ENCODE data around the gene RNF34. TPM values are rescaled to one million over a fixed set of nuclear protein-coding genes. Genes with fewer than 3 reads are reported as not detected.
A peak's percentile ranks its signal among the peaks of the same experiment; 100 is the strongest.

Gene RNF34
- total RNA-seq, 2 donors from 2014 or later, result 21.4 to 23.5 TPM

DNA sequence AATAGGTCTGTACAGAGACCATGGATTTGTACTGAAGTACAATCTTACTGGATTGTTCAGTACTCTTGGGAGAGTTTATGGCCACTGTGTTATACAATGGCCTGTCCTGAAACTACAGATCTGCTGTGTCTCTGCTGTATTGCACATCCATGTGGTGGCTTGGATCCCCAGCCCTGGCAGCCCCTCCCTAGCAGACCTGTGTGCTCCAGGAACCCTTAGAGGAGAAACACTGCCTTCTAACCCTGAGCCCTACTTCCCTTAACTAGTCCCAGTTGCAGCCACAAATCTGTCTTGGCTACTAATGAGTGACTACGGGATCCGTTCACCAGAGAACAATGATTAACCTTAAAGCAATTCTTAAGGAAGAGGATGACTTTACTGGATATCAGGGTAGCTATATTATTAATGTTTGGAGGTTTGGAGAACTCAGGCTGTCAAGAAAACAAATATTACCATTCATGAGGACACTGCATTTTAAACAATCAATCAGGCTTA, 27.7 kb downstream of the RNF34 start:
- DNase-seq (no peak), ATAC-seq (no peak)
- intact Hi-C loops (cut with DNase I), result no loop called here

DNA sequence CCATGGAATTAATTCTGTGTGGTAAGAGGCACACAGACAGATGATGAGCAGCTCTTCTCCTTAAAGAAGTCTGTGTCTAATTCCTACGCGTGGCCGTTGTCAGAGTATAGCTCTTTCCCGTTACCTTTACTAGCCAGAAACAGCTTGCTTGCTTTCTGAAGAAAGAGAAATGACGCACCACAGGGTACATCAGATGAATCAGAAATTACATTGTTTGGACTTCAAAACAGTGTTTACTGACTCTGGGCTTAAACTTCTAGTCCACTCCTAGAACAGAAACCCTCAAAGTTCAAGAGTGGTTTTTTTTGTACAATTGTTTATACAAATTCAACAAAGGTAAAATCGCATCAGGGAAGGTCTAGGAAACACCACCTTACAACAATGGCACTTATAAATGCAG, 29.0 kb downstream of the RNF34 start:
- no peak for DNase-seq

DNA sequence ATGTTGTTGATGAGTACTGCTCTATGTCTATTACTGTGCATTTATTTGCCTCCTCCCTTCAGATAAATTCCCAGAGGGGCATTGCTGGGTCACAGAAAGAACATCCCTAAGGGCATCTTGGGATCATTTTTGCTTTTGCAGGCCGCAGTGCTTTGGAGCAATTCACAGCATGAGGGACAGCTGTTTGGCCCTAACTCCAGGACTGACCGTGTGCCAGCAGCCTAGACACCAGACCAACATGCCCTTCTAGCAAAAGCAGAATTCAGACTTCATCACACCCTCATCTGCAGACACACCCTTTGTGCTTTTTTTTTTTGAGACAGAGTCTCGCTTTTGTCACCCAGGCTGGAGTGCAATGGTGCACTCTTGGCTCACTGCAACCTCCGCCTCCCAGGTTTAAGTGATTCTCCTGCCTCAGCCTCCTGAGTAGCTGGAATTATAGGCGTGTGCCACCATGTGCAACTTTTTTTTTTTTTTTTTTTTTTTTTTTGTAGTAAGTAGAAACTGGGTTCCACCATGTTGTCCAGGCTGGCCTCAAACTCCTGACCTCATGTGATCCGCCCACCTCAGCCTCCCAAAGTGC, 31.0 kb downstream of the RNF34 start:
- no peak for DNase-seq
- intact Hi-C loops (cut with DNase I), result no loop called here
- ATAC-seq, result no peak

More for the DNA sequence above, 29.0 kb downstream of the RNF34 start:
- intact Hi-C loops (cut with DNase I), result no loop called here
- no peak for ATAC-seq

DNA sequence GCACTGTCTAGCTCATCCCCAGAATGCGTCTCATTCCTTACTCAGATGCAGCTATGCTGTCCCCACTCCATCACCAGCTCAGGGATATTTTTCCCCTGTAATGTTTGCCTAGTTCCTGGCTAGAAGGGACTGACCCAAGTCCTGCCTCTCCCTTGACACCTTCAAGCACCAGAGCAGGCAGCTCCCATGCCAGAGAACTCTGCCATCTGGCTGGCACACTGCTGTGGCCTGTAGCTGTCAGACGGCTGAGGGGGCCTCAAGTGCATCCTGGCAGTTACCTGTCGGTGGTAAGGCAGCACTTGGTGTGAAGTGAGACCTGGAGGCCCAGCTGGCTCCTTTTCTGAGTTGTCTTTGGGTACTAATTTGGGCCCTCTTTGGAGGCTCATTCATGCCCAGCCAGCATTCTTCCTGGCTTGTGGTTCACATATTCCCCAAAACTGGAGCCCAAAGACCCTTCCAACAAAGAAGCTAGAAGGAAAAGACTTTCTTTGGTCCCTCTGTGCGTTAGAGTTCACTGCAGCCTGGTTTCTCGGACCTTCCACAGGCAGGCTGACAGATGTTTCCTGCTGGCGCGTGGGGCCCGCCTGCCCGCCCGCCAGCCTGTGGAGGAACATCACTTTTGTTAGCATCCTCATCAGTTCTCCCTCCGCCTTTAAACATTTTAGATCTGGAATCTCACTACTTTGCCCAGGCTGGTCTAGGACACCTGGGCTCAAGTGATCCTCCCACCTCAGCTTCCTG, 33.0 kb downstream of the RNF34 start:
- DNase-seq (no peak), ATAC-seq (no peak)
- intact Hi-C loops (cut with DNase I), result no loop called here

DNA sequence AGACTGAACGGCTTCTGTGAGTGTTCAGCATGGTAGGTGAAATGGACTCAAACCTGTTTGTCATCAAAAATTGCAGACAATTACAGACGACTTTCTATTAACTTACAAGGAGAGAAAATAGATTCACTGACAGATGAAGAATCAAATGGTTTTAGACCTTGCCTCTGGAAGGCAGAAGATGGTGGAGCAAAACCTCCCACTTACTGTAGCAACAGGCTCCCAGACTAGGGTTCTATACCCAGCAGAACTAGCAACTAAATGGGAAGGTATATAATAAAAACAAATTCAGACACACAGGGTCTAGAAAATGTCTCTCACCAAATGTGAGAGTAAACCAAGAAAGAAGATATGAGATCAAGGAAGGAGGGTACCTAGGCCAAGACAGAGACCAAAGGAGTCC, 36.8 kb downstream of the RNF34 start:
- no peak for DNase-seq
- intact Hi-C loops (cut with DNase I), result no loop called here
- no peak for ATAC-seq

DNA sequence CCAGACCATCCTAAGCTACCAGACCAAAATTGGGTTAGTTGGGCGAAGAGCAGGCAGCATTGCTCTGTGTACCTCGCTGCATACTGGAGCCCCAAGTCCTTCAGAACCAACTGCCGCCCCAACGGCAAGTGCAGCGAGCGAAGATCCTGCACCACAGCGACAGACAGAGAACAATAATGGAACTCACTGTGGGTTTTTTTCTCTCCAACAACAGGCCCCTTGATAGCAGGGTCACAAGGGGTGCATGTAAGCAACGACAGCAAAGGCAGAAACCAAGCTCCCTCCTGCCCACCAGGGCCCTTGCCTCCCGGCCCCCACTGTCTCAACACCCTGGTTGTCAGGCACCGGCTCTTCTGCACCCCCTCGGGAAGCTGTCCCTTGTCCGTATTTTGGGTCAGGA, 39.0 kb downstream of the RNF34 start:
- intact Hi-C loops (cut with DNase I), result no loop called here
- no peak for DNase-seq
- no peak for ATAC-seq

DNA sequence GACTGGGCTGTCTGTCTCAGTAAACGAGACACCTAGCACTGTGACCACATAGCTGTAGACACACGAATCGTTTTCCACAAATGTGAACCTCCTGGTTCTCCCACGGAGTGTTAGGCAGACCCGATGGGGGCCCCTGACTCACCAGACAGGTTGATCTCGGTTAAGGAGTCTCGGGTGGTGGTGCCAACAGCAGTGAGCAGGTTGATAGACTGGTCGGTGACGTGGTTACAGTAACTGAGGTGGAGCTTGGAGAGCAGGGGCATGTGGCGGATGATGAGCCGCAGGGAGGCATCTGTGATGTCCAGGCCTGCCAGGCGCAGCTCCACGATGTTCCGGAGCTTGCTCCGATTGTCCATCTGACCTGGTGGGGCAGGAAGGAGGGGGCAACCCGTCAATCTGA, 39.8 kb downstream of the RNF34 start:
- no peak for DNase-seq
- ATAC-seq, result no peak
- intact Hi-C loops (cut with DNase I), result loop anchor here in 1 of 2 donors (5.0 kb wide), 1 partner anchor 102 kb away; no protein-coding TSS in a partner anchor

DNA sequence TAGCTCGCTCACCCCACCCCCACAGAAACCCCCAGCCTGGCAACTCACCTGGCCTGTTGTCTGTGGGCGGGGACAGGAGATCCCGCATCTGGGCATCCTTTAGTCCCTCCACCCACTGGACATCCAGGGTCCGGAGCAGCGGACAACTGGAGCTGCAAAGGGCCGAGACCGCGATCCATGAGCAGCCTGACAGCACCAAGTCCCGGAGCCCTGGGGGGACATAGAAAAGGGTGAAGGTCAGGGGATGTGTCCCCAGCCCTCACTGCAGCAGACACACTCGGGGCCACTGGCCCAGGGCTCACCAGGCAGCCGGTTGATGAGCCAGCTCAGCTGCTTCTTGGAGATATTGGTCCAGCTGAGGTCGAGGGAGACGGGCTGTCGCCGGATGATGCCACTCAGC, 40.9 kb downstream of the RNF34 start:
- intact Hi-C loops (cut with DNase I), result loop anchor here in 1 of 2 donors (5.0 kb wide), 1 partner anchor 103 kb away; no protein-coding TSS in a partner anchor
- ATAC-seq (no peak), DNase-seq (no peak)

DNA sequence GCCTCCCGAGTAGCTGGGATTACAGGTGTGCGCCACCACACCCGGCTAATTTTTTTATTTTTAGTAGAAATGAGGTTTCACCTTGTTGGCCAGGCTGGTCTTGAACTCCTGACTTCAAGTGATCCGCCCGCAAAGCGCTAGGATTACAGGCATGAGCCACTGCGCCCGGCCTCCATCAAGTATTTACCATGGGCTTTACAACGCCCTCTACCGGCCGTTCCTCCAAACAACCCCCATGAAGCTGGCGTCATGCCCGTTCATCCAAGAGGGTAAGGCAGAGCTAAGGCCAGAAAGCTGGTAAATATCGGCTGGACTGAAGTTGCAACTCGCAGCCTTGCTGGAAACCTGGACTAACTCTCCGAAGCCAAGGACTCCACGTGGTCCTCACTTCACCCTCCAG, 41.6 kb downstream of the RNF34 start:
- ATAC-seq, result no peak
- intact Hi-C loops (cut with DNase I), result loop anchor here in 1 of 2 donors (5.0 kb wide), 1 partner anchor 104 kb away; no protein-coding TSS in a partner anchor
- no peak for DNase-seq

DNA sequence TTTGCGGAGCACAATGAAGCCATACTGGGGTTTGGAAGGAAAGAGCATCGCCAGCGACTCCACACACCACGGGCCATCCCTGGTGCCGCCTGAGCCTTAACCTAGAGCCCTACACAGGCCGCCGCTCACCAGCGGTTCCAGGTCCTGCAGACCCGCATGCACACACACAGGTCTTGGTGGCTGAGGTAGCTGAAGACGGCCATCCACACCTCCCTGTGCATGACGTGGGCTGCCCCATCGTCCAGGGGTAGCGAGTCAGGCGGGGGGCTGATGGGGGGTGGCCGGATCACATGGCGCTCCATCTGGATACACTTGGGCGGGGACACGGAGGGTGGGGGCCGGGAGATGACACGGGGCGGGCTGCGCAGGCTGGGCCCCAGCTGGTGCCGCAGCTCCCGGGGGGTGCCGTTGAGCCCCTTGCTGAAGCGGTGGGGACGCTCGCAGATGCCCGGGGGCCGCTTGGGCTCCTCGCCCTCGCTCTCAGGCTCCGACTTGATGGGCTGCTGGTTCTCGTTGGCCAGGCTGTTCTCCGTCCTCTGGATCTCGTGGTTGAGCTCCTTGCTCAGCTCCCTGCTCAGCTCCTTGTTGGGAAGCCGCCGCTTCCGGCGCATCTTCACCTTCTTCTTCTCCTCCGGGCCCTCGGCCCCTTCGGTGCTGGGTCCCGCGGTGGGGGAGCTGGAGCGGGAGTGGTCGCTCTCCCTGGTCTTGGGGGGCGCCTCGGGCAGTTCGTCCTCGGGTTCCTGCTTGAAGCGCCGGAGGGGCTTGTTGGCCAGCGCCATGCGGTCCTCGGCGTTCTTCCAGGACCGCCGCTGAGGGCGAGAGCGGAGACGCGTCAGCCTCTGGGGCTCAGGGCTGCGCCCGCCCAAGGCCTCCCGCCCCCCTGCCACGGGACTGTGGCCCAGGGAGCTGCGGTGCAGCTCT, 42.4 kb downstream of the RNF34 start:
- intact Hi-C loops (cut with DNase I), result loop anchor here in 1 of 2 donors (5.0 kb wide), 1 partner anchor 105 kb away; no protein-coding TSS in a partner anchor
- DNase-seq, result no peak
- no peak for ATAC-seq

DNA sequence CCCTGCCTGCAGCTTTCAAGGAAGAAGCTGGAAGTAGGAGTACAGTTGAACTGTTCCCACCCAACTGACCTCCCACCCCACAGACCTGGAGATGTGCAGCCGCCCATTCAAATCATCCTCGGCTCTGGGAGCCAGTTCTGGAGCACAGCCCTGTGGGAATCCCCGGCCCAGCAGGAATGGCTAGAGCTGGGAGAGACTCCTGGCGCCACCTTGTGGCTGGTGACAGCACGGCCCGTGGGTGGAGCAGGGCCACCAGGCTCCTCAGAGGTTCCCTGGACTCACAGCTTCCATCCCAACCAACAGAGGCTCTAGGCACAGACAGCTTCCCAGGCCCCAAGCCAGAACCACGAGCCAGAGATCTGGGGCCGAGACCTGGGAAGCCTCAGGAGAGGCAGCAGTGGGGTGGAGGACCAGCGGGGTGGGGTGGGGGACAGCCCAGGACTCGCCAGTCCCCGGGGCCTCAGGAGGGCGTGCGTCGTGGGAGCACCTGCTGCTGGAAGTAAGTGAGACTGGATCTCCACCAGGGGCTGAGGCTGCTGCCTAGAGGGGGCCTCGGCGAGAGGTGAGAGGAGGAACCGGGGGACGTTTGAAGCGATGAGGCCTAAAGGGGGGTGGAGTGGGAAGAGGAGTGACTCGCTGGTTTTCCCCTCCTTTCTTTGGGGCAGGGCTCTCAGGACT, 43.4 kb downstream of the RNF34 start:
- DNase-seq (peak; percentile 88), ATAC-seq (peak; percentile 88 to 93)
- intact Hi-C loops (cut with DNase I), result loop anchor here (1.0 to 5.0 kb wide), 2 partner anchors 106 to 109 kb away; no protein-coding TSS in a partner anchor

DNA sequence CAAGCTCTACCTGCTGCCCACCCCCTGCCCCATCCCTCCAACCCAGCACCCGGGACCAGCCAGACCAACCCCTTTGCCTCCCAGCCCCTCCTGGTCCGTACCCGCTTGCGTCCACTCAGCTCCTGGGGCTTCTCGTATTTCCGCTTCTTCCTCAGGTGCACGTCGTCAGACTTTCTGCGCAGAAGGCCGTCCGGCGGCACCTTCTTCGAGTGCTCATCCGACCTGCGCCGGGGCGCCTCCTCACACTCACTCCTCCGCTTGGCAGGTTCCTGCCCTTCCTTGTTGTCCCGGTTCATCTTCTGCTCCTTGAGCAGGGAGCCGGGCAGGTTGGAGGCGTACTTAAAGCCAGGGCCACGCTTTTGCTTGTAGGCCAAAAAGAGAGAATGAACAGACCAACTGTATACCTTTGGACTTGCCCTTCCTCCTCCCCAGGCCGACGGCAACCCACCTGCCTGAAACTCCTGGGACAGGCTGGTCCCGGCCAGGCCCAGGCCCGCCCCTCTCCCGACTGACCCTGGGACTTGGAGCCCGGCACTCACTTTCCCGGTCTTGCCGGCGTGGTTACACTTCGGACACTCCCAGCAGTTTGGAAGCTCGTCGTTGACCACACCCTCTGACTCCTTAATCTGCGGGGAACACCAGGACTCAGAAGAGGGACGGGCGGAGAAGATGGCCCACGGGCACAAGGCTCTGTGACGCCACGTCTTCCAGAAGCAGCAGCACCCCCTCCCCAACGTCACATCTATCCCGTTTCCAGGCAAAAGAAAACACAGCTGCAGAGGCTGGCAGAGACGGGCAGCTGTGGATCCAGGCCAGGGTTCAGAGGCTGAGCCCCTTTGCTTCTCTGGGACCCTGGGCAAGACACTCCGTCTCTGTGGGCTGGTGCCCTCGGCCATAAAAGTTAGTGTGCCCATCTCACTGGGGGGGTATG, 44.3 kb downstream of the RNF34 start:
- DNase-seq (no peak), ATAC-seq (peak in 1 of 2 donors; percentile 3)
- intact Hi-C loops (cut with DNase I), result loop anchor here (1.0 to 5.0 kb wide), 2 partner anchors 107 to 110 kb away; no protein-coding TSS in a partner anchor

DNA sequence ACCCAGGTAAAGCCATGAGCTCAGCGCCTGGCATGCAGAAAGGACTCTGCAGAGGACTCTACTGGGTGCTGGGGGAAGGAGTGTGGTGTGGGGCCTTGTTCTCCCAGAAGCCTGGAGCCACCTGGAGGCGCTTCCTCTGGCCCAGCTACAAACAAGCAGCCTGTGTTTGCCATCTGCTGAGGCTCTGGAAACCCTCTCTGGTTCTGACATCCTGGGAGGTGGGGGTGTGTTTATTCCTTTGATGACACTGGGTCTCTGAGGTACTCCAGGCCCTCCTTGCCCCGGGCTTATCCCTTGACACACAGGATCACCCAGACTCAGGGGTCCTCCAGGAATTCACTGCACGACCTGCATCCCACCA, 44.9 kb downstream of the RNF34 start:
- DNase-seq, result no peak
- intact Hi-C loops (cut with DNase I), result loop anchor here in 1 of 2 donors (5.0 kb wide), 1 partner anchor 108 kb away; no protein-coding TSS in a partner anchor
- ATAC-seq, result no peak

DNA sequence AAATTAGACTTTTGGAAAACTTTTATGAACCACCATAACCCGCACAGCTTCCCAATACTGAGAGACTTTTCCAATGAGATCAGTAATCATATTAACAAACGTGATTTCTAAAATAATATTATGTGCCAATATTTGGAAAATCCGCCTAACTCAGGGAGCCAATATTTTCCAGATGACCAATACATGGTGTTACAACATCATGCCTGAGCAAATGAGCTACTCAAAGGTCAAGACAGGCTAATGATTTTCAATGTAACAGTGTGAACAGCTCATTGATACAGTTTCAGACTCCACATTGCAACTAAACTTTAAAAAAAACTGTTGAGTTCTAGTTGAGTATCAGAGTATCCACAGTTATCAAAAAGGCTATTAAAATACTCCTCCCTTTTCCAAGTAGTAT, 46.8 kb downstream of the RNF34 start:
- intact Hi-C loops (cut with DNase I), result no loop called here
- ATAC-seq (no peak), DNase-seq (no peak)

DNA sequence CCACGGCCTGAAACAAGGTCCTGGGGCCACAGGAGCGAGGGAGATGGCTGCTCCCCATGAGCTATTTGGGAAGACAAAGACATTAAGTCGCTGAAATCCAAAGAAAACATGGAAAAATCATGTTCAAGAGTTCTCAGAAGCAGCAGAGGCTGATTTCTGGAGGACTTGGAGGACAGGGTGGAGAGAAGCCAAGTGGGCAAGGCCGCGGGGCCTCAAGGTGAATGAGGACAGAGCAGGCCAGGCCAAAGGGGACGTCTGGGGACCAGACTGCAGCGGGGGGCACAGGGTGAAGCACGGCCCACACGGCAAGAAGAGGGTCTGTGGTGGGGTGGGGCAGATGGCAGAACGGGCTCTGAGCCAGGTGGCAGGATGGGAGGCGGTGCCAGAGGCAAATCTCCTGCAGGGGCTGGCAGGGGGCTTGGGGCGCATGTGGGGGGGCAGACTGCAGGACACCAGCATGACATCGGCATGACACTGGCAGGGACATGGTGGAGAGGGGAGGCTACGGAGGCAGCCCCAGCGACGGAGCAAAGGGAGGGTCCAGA, 48.9 kb downstream of the RNF34 start:
- intact Hi-C loops (cut with DNase I), result no loop called here
- ATAC-seq (no peak), DNase-seq (no peak)

DNA sequence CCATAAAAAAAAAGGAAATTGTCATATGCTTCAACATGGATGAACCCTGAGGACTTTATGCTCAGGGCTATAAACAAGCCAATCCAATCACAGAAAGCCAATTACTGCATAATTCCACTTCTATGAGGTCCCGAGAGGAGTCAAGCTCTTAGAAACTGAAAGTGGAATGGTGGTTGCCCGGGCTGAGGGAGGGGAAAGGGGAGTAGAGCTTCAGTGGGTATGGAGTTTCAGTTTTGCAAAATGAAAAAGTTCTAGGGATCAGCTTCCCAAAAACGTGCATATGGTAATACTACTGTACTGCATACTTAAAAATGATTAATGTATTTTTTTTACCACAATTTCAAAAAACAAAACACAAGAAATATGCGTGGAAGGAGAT, 52.0 kb downstream of the RNF34 start:
- DNase-seq (no peak), ATAC-seq (peak in 1 of 2 donors; percentile 6)
- intact Hi-C loops (cut with DNase I), result no loop called here

DNA sequence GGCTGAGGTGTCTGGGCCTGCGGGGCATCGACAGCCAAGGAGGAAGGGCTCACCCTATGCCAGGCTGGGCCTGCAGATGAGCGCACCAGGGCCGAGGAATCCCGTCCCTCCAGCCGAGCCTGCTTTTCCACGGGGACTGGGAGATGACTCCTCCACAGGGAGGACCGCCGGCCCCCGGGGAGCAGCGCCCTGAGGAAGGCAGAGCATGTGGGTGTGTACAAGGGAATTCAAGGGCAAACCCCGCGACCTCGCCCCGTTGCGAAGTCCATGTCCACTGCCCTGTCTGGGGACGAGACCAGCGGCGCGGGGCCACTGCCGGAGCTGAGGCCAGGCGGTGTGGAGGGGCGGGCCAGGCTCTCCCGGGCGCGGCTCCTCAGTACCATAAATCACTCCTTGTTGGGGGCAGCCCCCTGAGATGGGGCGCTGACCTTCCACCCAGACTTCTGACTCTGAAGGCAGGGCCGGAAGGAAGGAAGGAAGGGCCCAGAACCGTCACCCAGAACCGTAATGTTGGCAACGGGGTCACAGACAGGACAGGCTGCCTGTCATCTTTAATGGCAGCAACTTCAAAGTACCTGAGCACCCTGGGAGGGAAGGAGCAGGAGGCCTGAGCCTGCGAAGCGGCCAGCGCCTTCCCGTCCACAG, 52.5 kb downstream of the RNF34 start:
- intact Hi-C loops (cut with DNase I), result no loop called here
- DNase-seq (no peak), ATAC-seq (peak in 1 of 2 donors; percentile 20)
